Right lung (tissue), 5 donors: ENCODE measurements around the gene STMP1. TPM values are rescaled to one million over a fixed set of nuclear protein-coding genes. Genes with fewer than 3 reads are reported as not detected.

ENCODE experiments used
- DNase-seq, 2 donors: peaks; one replicate each; pipeline ENCODE4 v3.0.0-alpha.2; 2013
- polyA plus RNA-seq, 5 donors: library from polyadenylated mRNA; unstranded; fragments of 120-200 nt; gene quantifications; one replicate each; pipeline versions ENCODE4 v1.2.1 to v1.2.3, GENCODE V29; 2013; ENCODE audit warnings: inconsistent platforms in 1 of 5, low replicate concordance in 1 of 5; ENCODE audit not compliant: insufficient read length in 5 of 5, insufficient read depth in 1 of 5

STMP1 gene
- polyA plus RNA-seq, 5 donors = 65.9 to 77.7 (median 77.2) TPM

- no peak for DNase-seq
Observed at GRCh38 chr7:135718219-135718618, 55.9 kb downstream of the STMP1 start.

- DNase-seq = no peak
Observed at GRCh38 chr7:135718794-135719437, 56.6 kb downstream of the STMP1 start.

- no peak for DNase-seq
Observed at GRCh38 chr7:135719688-135720087, 57.4 kb downstream of the STMP1 start.

GRCh38 chr7:135721198-135721820, 59.0 kb downstream of the STMP1 start:
- no peak for DNase-seq

GRCh38 chr7:135723411-135723810, 61.1 kb downstream of the STMP1 start:
- no peak for DNase-seq

Other genes with a start within 250 kb of the STMP1 start
- 10 to 100 TPM; 27.5 to 36.6 (median 33.1) TPM for gene CNOT4, start 152.4 kb upstream of the STMP1 start, polyA plus RNA-seq
- 10 to 100 TPM; 66.7 to 81.1 (median 72.4) TPM for gene NUP205, start 104.6 kb upstream of the STMP1 start, polyA plus RNA-seq
- 1 to 10 TPM; 3.0 to 5.9 (median 4.9) TPM for gene SLC13A4, start 65.7 kb downstream of the STMP1 start, polyA plus RNA-seq
- gene FAM180A, start 86.3 kb downstream of the STMP1 start, polyA plus RNA-seq = under 1 TPM; 0.09 to 0.24 (median 0.21) TPM